IMR-90 (cell line): ENCODE measurements around the gene KCNQ1. TPM values are rescaled to one million over a fixed set of nuclear protein-coding genes. Genes with fewer than 3 reads are reported as not detected.

ENCODE experiments used
- ATAC-seq: fragments of 200-7000 bp; cut with Tn5 transposase; 2 replicates; pipeline ENCODE4 v1.9.1; 2020; ENCODE audit warnings: low read depth, mild to moderate bottlenecking, moderate library complexity
- BruUV-seq: library from RNA; stranded (reverse); fragments of 400-500 nt; replicated peaks from 2 replicates; lab custom pipeline; 2021; lab: Mats Ljungman, UMichigan
- CTCF ChIA-PET: fragments of 300-600 bp; formaldehyde crosslinking; extraction: SDS; loops from one replicate; lab custom pipeline; 2021; ENCODE audit warnings: antibody characterized with exemption; lab: Yijun Ruan, JAX
- POLR2A ChIA-PET: fragments of 300-600 bp; sonication (Branson Sonifier 250); formaldehyde crosslinking; loops from one replicate; lab custom pipeline; 2022; ENCODE audit warnings: antibody characterized with exemption; ENCODE audit not compliant: unreplicated experiment; lab: Charles Lee
- DNase-seq: peaks from one replicate; pipeline ENCODE4 v3.0.0; 2013
- H2AFZ ChIP-seq: replicated peaks from 2 replicates; pipeline ENCODE3; 2013; ENCODE audit warnings: low read length, mild to moderate bottlenecking; ENCODE audit not compliant: poor library complexity
- H2AK5ac ChIP-seq: 2 replicates; pipeline ENCODE4 v1.6.1; 2013; ENCODE audit warnings: low read depth, low read length, inconsistent platforms
- H2AK9ac ChIP-seq: replicated peaks from 2 replicates; pipeline ENCODE3; 2013; ENCODE audit warnings: mild to moderate bottlenecking, low read depth, low read length, moderate library complexity; ENCODE audit not compliant: poor library complexity
- H2BK120ac ChIP-seq: 2 replicates; pipeline ENCODE4 v1.6.1; 2013; ENCODE audit warnings: low read depth, low read length, inconsistent platforms
- H2BK15ac ChIP-seq: 3 replicates; pipeline ENCODE4 v1.6.1; 2013; ENCODE audit warnings: low read depth, low read length, inconsistent platforms
- H2BK20ac ChIP-seq: 2 replicates; pipeline ENCODE4 v1.6.1; 2013; ENCODE audit warnings: low read depth, mild to moderate bottlenecking, inconsistent platforms, low read length, moderate library complexity
- H2BK5ac ChIP-seq: 2 replicates; pipeline ENCODE4 v1.6.1; 2013; ENCODE audit warnings: mild to moderate bottlenecking, low read depth, low read length, inconsistent platforms; ENCODE audit not compliant: poor library complexity, severe bottlenecking
- H3K14ac ChIP-seq: replicated peaks from 2 replicates; pipeline ENCODE4 v1.6.1; 2013; ENCODE audit warnings: low read depth, low read length, inconsistent platforms
- H3K18ac ChIP-seq: 2 replicates; pipeline ENCODE4 v1.6.1; 2013; ENCODE audit warnings: low read depth, low read length, control low read depth
- H3K23ac ChIP-seq: 2 replicates; pipeline ENCODE4 v1.6.1; 2013; ENCODE audit warnings: low read depth, low read length, inconsistent platforms
- H3K27ac ChIP-seq: 2 replicates; pipeline ENCODE4 v1.5.1; 2013; ENCODE audit warnings: mild to moderate bottlenecking, control low read depth, low read length; ENCODE audit not compliant: insufficient read depth
- H3K27me3 ChIP-seq: 2 replicates; pipeline ENCODE4 v1.6.1; 2013; ENCODE audit warnings: low read length; ENCODE audit not compliant: control insufficient read depth, insufficient read depth
- H3K36me3 ChIP-seq: 2 replicates; pipeline ENCODE4 v1.6.1; 2013; ENCODE audit warnings: low read length, mixed read lengths; ENCODE audit not compliant: control insufficient read depth, insufficient read depth
- H3K4ac ChIP-seq: 2 replicates; pipeline ENCODE4 v1.6.1; 2013; ENCODE audit warnings: low read depth, low read length, inconsistent platforms
- H3K4me1 ChIP-seq: 2 replicates; pipeline ENCODE4 v1.6.1; 2013; ENCODE audit warnings: low read length, mixed read lengths; ENCODE audit not compliant: control insufficient read depth, insufficient read depth
- H3K4me2 ChIP-seq: 2 replicates; pipeline ENCODE4 v1.6.1; 2013; ENCODE audit warnings: low read depth, mild to moderate bottlenecking, control low read depth, low read length, moderate library complexity
- H3K4me3 ChIP-seq: 2 replicates; pipeline ENCODE4 v1.5.1; 2013; ENCODE audit warnings: low read depth, mild to moderate bottlenecking, control low read depth, low read length, moderate library complexity; ENCODE audit not compliant: insufficient read depth
- H3K56ac ChIP-seq: 2 replicates; pipeline ENCODE4 v1.6.1; 2013; ENCODE audit warnings: low read length, inconsistent platforms; ENCODE audit not compliant: insufficient read depth; ENCODE audit errors: extremely low read depth
- H3K79me1 ChIP-seq, 2 experiments: 2 replicates each; pipeline ENCODE4 v1.6.1; 2013; ENCODE audit warnings: low read length in 2 of 2, inconsistent platforms in 1 of 2, low read depth in 1 of 2
- H3K9ac ChIP-seq: 2 replicates; pipeline ENCODE4 v1.6.1; 2013; ENCODE audit warnings: low read depth, low read length, control low read depth
- H3K9me1 ChIP-seq: 2 replicates; pipeline ENCODE4 v1.6.1; 2013; ENCODE audit warnings: low read length, inconsistent platforms; ENCODE audit not compliant: insufficient read depth
- H3K9me3 ChIP-seq: 2 replicates; pipeline ENCODE4 v1.6.1; 2013; ENCODE audit warnings: low read length; ENCODE audit not compliant: control insufficient read depth, insufficient read depth
- H4K20me1 ChIP-seq: 2 replicates; pipeline ENCODE4 v1.6.1; 2013; ENCODE audit warnings: low read length, inconsistent platforms; ENCODE audit not compliant: insufficient read depth
- H4K5ac ChIP-seq: 2 replicates; pipeline ENCODE4 v1.6.1; 2013; ENCODE audit warnings: mild to moderate bottlenecking, low read depth, low read length, control low read depth
- H4K8ac ChIP-seq, 2 experiments: 2 replicates each; pipeline ENCODE4 v1.6.1; 2013; ENCODE audit warnings: low read depth in 2 of 2, low read length in 2 of 2, control low read depth in 1 of 2, inconsistent platforms in 1 of 2
- H4K91ac ChIP-seq: 2 replicates; pipeline ENCODE4 v1.6.1; 2013; ENCODE audit warnings: low read depth, low read length, inconsistent platforms; ENCODE audit not compliant: insufficient read depth
- BHLHE40 ChIP-seq: fragments of 150-350 bp; IDR thresholded peaks from 2 replicates; pipeline ENCODE4 v1.6.1; 2016; ENCODE audit warnings: mild to moderate bottlenecking, low read depth, low read length
- CEBPB ChIP-seq: IDR thresholded peaks from 2 replicates; pipeline ENCODE4 v1.6.1; 2012; ENCODE audit warnings: low read depth, low read length, improper control_type of control experiment
- CHD1 ChIP-seq: IDR thresholded peaks from 2 replicates; pipeline ENCODE4 v1.6.1; 2012; ENCODE audit warnings: low read depth, low read length, improper control_type of control experiment
- CTCF ChIP-seq: conservative IDR thresholded peaks from 2 replicates; pipeline ENCODE4 v1.5.1; 2012; ENCODE audit warnings: mild to moderate bottlenecking, low read depth, low read length, improper control_type of control experiment
- ELK1 ChIP-seq: fragments of 150-350 bp; IDR thresholded peaks from 2 replicates; pipeline ENCODE4 v1.6.1; 2016; ENCODE audit warnings: low read depth, mild to moderate bottlenecking, low read length, moderate library complexity, borderline replicate concordance
- FOS ChIP-seq: fragments of 150-350 bp; IDR thresholded peaks from 2 replicates; pipeline ENCODE4 v1.6.1; 2016; ENCODE audit warnings: low read depth, low read length
- MAFK ChIP-seq: IDR thresholded peaks from 2 replicates; pipeline ENCODE4 v1.6.1; 2012; ENCODE audit warnings: low read depth, low read length, improper control_type of control experiment
- MAZ ChIP-seq: IDR thresholded peaks from 2 replicates; pipeline ENCODE4 v1.6.1; 2012; ENCODE audit warnings: low read depth, mild to moderate bottlenecking, low read length, improper control_type of control experiment, moderate library complexity, borderline replicate concordance
- MXI1 ChIP-seq: IDR thresholded peaks from 2 replicates; pipeline ENCODE4 v1.6.1; 2012; ENCODE audit warnings: low read depth, mild to moderate bottlenecking, low read length, moderate library complexity, borderline replicate concordance
- NFE2L2 ChIP-seq: fragments of 150-350 bp; IDR thresholded peaks from 2 replicates; pipeline ENCODE4 v1.6.1; 2016; ENCODE audit warnings: low read depth, mild to moderate bottlenecking, low read length
- POLR2A ChIP-seq: IDR thresholded peaks from 2 replicates; pipeline ENCODE4 v1.6.1; 2012; ENCODE audit warnings: mild to moderate bottlenecking, low read depth, low read length
- RCOR1 ChIP-seq: IDR thresholded peaks from 2 replicates; pipeline ENCODE4 v1.6.1; 2012; ENCODE audit warnings: mild to moderate bottlenecking, low read length, improper control_type of control experiment; ENCODE audit not compliant: insufficient replicate concordance
- RFX5 ChIP-seq: IDR thresholded peaks from 2 replicates; pipeline ENCODE4 v1.8.0; 2012; ENCODE audit warnings: low read depth, mild to moderate bottlenecking, low read length, moderate library complexity
- SMC3 ChIP-seq: fragments of 150-350 bp; IDR thresholded peaks from 2 replicates; pipeline ENCODE4 v1.6.1; 2016; ENCODE audit warnings: low read depth, mild to moderate bottlenecking, antibody characterized with exemption, low read length, moderate library complexity
- USF2 ChIP-seq: fragments of 150-350 bp; IDR thresholded peaks from 2 replicates; pipeline ENCODE4 v1.6.1; 2017; ENCODE audit warnings: mild to moderate bottlenecking, antibody characterized with exemption, low read length, low read depth
- WGBS, 2 experiments: methylation state at CpG; one replicate each; pipeline versions ENCODE4 v1.1.5 to v1.1.7; 2013; ENCODE audit warnings: missing lambda C conversion rate in 2 of 2; ENCODE audit not compliant: insufficient read length in 1 of 2; ENCODE audit errors: extremely low coverage in 2 of 2; 5-methylcytosine and 5-hydroxymethylcytosine counted together
- dilution Hi-C: fragments of 300-500 bp; cut with HindIII; formaldehyde crosslinking; loops from one replicate; pipeline ENCODE4 v1.14.3; 2018; ENCODE audit warnings: low sequenced_read_pairs; ENCODE audit not compliant: unreplicated experiment
- in situ Hi-C: fragments of 300-500 bp; cut with MboI; formaldehyde crosslinking; loops from 3 replicates; pipeline ENCODE4 v1.14.3; 2019; ENCODE audit warnings: low sequenced_read_pairs, inconsistent platforms, mixed read lengths
- intact Hi-C: fragments of 100-400 bp; cut with micrococcal nuclease; formaldehyde crosslinking; loops from 2 replicates; pipeline ENCODE4 v1.10.0; 2022
- polyA plus RNA-seq, 3 experiments: library from polyadenylated mRNA; depleted of rRNA; stranded (reverse); fragments of >200 nt; gene quantifications; 2 replicates each; pipeline ENCODE4 v1.2.3, GENCODE V29; 2012; ENCODE audit warnings: low replicate concordance in 1 of 3
- total RNA-seq: library from RNA; depleted of rRNA; stranded (reverse); fragments of >200 nt; gene quantifications from 2 replicates; pipeline ENCODE4 v1.2.3, GENCODE V29; 2012

KCNQ1 gene
- total and polyA plus RNA-seq, 2 of the 4 experiments (the other 2 are of a cell fraction), result 0.07 TPM; not detected in 1

GRCh38 chr11:2782769-2783168, 338.0 kb downstream of the KCNQ1 start:
- WGBS, 2 experiments, result no CpG with 5 or more reads among the region's 2 CpGs
- H3K27ac ChIP-seq, result no peak overlapping the region
- intact Hi-C loops, result no loop called here
- H3K4me3 ChIP-seq, result no peak overlapping the region
- no peak overlapping the region for H3K18ac ChIP-seq
- dilution Hi-C loops, result no loop called here
- no peak overlapping the region for H3K56ac ChIP-seq
- no peak overlapping the region for H4K91ac ChIP-seq
- no peak overlapping the region for H3K14ac ChIP-seq
- no peak overlapping the region for H3K9ac ChIP-seq
- H3K9me3 ChIP-seq, result no peaks in the 10 kb centered on the region
- no peak overlapping the region for H2AK9ac ChIP-seq
- no peak overlapping the region for H3K23ac ChIP-seq
- no peaks in the 10 kb centered on the region for H4K20me1 ChIP-seq
- H3K4me1 ChIP-seq, result peaks cover 20% of the 10 kb centered on the region
- BruUV-seq, result no TSS peak
- H3K27me3 ChIP-seq, result peaks cover 4% of the 10 kb centered on the region
- H2AK5ac ChIP-seq, result no peak overlapping the region
- H2AFZ ChIP-seq, result no peak overlapping the region
- ChIA-PET CTCF (no interaction called here), POLR2A (no interaction called here)
- TF ChIP-seq FOS (no peak), RCOR1 (no peak), RFX5 (no peak), MAFK (no peak), CTCF (no peak), NFE2L2 (no peak), SMC3 (no peak), CEBPB (no peak), MXI1 (no peak), ELK1 (no peak), CHD1 (no peak), POLR2A (no peak), BHLHE40 (no peak), MAZ (no peak), USF2 (no peak)
- H4K5ac ChIP-seq, result no peak overlapping the region
- no peak overlapping the region for H2BK120ac ChIP-seq
- H3K79me1 ChIP-seq, result no peaks in the 10 kb centered on the region
- no peaks in the 10 kb centered on the region for H3K36me3 ChIP-seq
- no peak overlapping the region for H2BK15ac ChIP-seq
- H2BK5ac ChIP-seq, result no peak overlapping the region
- no peak for DNase-seq
- no peak overlapping the region for H4K8ac ChIP-seq
- H2BK20ac ChIP-seq, result no peak overlapping the region
- no peak overlapping the region for H3K4ac ChIP-seq
- in situ Hi-C loops, result no loop called here
- ATAC-seq, result no peak
- H3K4me2 ChIP-seq, result no peak overlapping the region
- no peaks in the 10 kb centered on the region for H3K9me1 ChIP-seq
